Measurements from ENCODE around the gene CARTPT.

CARTPT gene

DNA sequence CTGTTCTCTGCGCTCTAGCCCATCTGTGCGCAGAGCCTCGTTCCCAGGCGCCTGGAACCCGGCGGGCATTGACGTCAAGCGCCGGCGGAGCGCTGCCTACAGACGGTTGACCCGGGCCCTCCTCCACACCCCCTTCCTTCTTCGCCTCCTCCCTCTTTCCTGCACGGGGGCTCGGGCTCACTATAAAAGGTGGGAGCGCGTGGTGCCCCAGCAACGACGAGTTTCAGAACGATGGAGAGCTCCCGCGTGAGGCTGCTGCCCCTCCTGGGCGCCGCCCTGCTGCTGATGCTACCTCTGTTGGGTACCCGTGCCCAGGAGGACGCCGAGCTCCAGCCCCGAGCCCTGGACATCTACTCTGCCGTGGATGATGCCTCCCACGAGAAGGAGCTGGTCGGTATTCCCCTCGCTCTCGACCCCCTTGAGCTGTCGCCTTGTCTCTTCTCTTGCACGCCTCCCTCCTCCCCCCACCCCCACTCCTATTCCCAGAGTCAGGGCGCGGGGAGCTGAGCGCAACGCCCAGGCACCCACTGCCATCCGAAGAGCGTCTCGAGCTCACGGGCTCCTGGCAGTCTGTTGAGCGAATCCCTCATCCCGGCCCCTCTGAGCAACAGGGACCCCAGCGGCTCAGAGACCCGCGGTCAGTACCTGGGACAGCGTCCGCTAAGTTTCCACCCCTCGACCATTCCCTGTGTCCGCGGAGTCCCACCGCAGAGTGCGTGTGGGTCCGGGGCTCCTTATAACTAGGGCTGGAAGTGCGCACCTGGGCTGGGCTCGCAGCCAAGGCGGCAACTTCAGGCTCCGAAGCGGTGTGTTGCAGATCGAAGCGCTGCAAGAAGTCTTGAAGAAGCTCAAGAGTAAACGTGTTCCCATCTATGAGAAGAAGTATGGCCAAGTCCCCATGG is at the start of gene CARTPT:
TSS of gene CARTPT (plus strand) at position 213 of the 902 bp plus-strand sequence. CDS start at position 232, 19 bp downstream.
- Mint-ChIP-seq H3K4me3 (no peak within 1 kb of the TSS), H3K27ac (no peak within 1 kb of the TSS), H3K36me3 (no peaks in the 10 kb centered on the region), H3K4me1 (ENCODE audit: low read depth) (peaks cover 3% of the 10 kb centered on the region), H3K27me3 (peaks cover 50% of the 10 kb centered on the region), H3K9me3 (ENCODE audit: low read depth) (no peaks in the 10 kb centered on the region)

DNA sequence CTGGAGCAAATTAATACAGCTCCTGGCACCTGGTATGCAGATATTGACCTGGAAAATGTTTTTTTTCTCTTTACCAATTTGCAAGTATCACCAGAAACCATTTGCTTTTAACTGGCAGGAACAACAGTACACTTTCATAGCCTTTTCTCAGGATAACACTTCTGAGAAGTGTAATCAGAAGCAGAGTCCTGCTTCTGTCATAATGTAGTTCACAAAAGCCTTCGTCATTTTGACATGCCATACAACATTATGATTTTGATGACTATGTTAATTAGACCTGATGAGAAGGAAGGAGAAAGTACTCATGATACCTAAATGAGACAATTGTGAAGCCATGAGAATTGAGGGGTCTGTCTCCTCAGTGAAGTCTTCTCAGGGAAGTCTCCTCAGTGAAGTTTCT is 41.1 kb upstream of the CARTPT start:
- Mint-ChIP-seq H3K9me3 (ENCODE audit: low read depth) (no peaks in the 10 kb centered on the region), H3K4me1 (ENCODE audit: low read depth) (no peaks in the 10 kb centered on the region), H3K27me3 (peaks cover 16% of the 10 kb centered on the region)

DNA sequence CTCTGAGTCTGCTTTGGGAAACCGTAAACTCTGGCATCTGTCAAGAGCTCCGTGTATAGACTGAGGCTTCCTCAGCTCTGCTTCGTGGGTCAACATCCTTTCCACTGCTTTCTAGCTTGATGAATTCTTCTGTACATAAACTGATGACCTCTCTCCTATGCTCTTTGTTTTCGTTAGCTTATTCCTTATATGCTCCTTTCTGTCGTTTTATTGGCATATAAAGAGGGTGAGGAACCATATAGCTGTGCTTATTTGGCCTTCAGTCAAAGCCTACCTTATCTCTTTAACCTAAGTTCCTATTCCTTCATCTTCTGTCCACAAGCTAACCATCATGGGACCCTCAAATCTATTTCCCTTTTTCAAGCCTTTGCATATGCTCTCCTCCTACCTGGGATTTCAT is 39.4 kb upstream of the CARTPT start:
- Mint-ChIP-seq H3K36me3 (no peaks in the 10 kb centered on the region), H3K9me3 (ENCODE audit: low read depth) (no peaks in the 10 kb centered on the region), H3K4me1 (ENCODE audit: low read depth) (no peaks in the 10 kb centered on the region), H3K4me3 (no peak overlapping the region), H3K27ac (no peak overlapping the region), H3K27me3 (peaks cover 13% of the 10 kb centered on the region)

More for the DNA sequence above, 41.1 kb upstream of the CARTPT start:
- Mint-ChIP-seq H3K36me3 (no peaks in the 10 kb centered on the region), H3K27ac (no peak overlapping the region), H3K4me3 (no peak overlapping the region)

DNA sequence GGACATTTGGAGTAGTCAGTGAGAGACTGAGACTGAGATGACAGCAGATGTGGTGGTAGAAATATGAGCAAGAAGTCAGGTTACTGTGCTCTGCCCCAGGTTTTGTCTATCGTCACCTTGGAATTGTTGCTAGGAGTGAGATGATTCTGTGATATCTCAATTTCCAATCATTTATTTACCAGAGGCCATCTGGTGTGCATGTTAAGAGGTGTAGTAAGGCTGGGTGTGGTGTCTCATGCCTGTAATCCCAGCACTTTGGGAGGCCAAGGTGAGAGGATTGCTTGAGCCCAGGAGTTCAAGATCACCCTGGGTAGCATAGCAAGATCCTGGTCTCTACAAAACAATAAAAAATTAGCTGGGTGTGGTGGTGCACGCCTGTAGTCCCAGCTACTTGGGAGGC is 38.6 kb upstream of the CARTPT start:
- H3K27ac Mint-ChIP-seq: no peak overlapping the region
- H3K36me3 Mint-ChIP-seq: peaks cover 7% of the 10 kb centered on the region
- peaks cover 20% of the 10 kb centered on the region for H3K27me3 Mint-ChIP-seq
- H3K4me3 Mint-ChIP-seq: no peak overlapping the region
- H3K4me1 Mint-ChIP-seq (ENCODE audit: low read depth): no peaks in the 10 kb centered on the region
- peaks cover 8% of the 10 kb centered on the region for H3K9me3 Mint-ChIP-seq (ENCODE audit: low read depth)

DNA sequence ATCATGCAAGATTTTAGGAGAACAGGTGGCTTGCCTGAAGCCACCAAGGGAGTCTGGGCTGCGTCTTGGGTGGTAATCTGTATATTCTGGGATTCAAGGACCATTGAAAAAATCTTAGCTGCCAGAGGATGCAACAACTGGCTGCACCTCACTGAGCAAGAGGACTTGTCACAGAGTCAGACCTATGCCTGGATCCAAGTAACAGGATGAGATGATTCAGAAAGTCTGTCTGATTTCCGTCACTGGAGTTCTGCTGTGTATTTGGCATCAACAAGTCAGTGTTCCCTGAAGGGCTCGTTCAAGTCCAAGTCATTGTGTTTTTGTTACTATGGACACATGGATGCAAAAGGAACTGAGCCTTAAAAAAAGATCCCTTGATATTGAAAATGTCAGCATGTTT is 37.8 kb upstream of the CARTPT start:
- Mint-ChIP-seq H3K4me3 (no peak overlapping the region), H3K4me1 (ENCODE audit: low read depth) (no peaks in the 10 kb centered on the region), H3K9me3 (ENCODE audit: low read depth) (peaks cover 15% of the 10 kb centered on the region), H3K27me3 (peaks cover 25% of the 10 kb centered on the region), H3K36me3 (peaks cover 12% of the 10 kb centered on the region), H3K27ac (no peak overlapping the region)

DNA sequence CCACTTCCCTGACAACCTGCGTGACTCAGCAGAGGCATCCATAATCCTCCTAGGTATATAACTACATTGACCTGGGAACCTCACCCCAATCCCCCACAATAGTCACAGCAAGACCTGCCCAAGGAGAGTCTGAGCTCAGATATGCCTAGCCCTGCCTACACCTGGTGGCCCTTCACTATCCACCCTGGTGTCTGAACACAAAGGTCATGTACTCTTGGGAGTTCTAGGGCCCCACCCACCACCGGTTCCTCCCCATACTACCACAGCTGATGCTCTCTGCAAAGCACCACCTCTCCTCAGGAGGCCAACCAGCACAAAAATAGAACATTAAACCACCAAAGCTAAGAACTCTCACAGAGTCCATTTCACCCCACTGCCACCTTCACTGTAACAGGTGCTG is 34.8 kb upstream of the CARTPT start:
- peaks cover 29% of the 10 kb centered on the region for H3K27me3 Mint-ChIP-seq
- H3K36me3 Mint-ChIP-seq: peaks cover 12% of the 10 kb centered on the region
- H3K9me3 Mint-ChIP-seq (ENCODE audit: low read depth): peaks cover 16% of the 10 kb centered on the region
- H3K4me3 Mint-ChIP-seq: no peak overlapping the region
- no peaks in the 10 kb centered on the region for H3K4me1 Mint-ChIP-seq (ENCODE audit: low read depth)
- no peak overlapping the region for H3K27ac Mint-ChIP-seq

DNA sequence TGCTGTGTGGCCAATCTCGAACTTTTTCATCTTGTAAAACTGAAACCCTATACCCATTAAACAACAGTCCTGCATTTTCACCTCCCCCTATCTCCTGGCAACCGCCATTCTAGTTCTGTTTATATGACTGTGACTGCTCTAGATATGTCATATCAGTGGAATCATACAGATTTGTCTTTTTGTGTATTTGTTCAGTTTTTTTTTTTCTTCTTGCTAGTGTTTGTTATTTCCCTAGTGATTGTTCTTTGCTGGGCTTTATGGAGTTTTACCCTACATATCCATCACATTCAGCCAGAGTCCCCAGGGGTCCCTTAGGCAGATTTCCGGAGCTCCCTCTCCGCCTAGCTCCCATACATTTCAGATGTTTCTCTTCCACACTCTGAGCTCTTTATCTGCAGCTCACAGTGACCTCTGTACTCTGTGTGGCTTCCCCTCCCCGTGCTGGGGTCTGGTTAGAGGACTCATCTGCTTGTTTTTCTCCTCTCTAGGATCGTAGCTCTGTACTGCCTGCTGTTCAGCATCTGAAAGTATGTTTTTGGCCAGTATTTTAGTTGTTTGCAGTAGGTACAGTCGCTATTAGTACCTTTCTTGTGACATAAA is 25.1 kb upstream of the CARTPT start:
- peaks cover 4% of the 10 kb centered on the region for H3K27me3 Mint-ChIP-seq
- no peak overlapping the region for H3K27ac Mint-ChIP-seq
- H3K36me3 Mint-ChIP-seq: no peaks in the 10 kb centered on the region
- peaks cover 3% of the 10 kb centered on the region for H3K9me3 Mint-ChIP-seq (ENCODE audit: low read depth)
- no peak overlapping the region for H3K4me3 Mint-ChIP-seq
- peaks cover 4% of the 10 kb centered on the region for H3K4me1 Mint-ChIP-seq (ENCODE audit: low read depth)

DNA sequence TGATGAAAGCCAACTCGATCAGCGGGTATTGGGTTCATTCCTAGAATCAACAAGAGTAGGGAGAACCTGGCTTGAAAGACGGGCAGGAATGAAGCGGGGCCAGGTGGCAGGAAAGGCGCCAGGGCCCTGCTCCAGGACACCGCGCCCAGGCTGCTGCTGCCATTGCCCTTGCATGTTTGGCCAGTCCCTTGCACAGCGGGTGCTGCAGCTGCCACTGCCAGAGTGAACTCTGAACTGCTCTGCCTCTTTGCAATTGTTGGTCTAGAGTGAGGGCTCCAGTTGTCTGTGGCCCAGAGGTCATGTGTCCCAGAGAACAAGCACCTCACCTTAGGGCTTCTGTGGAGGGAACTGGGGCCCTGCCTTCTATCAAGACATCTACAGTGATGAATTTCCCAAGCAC is 24.0 kb upstream of the CARTPT start:
- H3K27me3 Mint-ChIP-seq: peaks cover 4% of the 10 kb centered on the region

DNA sequence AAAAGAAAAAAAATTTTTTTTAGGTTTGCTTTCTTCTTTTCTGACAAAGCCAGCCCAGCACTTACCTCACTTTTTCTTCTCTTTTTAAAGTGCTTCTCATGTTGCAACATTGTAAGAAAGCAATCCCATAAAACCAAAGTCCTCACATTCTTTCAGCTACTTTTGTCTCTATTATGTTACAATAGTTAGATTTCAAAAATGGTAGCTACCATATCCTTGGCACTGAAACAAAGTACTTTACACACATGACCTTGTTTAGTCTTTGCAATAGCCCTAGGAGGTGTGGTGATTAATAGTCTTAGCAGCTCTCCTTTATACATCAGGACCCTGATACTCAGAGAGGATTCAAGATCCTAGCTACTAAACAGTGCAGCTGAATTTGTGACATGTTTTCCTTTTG is 23.5 kb upstream of the CARTPT start:
- Mint-ChIP-seq H3K9me3 (ENCODE audit: low read depth) (peaks cover 3% of the 10 kb centered on the region), H3K27ac (no peak overlapping the region), H3K27me3 (peaks cover 4% of the 10 kb centered on the region), H3K4me3 (no peak overlapping the region), H3K36me3 (peaks cover 2% of the 10 kb centered on the region), H3K4me1 (ENCODE audit: low read depth) (peaks cover 4% of the 10 kb centered on the region)

More for the DNA sequence above, 24.0 kb upstream of the CARTPT start:
- Mint-ChIP-seq H3K36me3 (peaks cover 2% of the 10 kb centered on the region), H3K27ac (no peak overlapping the region), H3K9me3 (ENCODE audit: low read depth) (peaks cover 3% of the 10 kb centered on the region), H3K4me3 (no peak overlapping the region), H3K4me1 (ENCODE audit: low read depth) (peaks cover 4% of the 10 kb centered on the region)

DNA sequence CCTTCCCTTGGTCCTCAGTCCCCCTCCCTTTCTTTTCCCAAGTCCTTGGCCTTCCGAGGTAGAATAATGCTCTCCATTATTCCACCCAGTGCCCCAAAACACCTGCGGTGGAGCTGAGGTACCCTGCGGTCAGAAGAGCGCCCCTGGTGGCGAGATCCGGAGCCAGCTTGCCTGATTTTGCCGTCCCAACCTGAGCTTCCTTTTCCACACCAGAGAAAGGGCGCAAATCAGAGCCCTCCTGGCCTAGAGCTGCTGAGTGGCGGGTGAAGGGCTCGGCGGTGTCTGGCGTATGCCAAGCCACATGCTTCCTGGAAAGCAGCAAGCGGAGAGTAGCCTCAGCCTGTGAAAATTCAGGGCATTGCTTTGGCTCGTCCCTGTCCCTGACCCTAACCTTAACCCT is 21.1 kb upstream of the CARTPT start:
- no peak overlapping the region for H3K27ac Mint-ChIP-seq
- peaks cover 2% of the 10 kb centered on the region for H3K36me3 Mint-ChIP-seq
- H3K4me1 Mint-ChIP-seq (ENCODE audit: low read depth): peaks cover 4% of the 10 kb centered on the region
- H3K4me3 Mint-ChIP-seq: no peak overlapping the region
- peaks cover 3% of the 10 kb centered on the region for H3K9me3 Mint-ChIP-seq (ENCODE audit: low read depth)
- H3K27me3 Mint-ChIP-seq: peaks cover 2% of the 10 kb centered on the region

DNA sequence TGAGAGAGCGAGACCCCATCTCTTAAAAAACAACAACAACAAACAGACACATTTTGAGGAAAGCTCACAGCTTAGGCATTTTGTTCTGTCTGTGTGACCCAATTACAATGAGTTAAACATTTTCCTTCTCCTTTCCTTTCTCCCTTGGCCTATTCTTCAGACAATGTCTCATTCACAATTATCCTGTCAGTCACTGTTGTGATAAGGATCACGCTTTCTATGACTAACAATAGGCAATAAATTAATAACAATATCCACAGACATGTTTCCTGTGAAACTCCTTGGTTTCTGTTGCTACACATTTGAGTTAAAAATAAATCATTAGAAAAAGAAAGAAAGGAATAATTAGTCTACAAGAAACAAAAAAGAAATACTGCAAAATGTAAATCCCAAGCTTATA is 19.8 kb upstream of the CARTPT start:
- peaks cover 6% of the 10 kb centered on the region for H3K27me3 Mint-ChIP-seq
- H3K27ac Mint-ChIP-seq: no peak overlapping the region
- H3K9me3 Mint-ChIP-seq (ENCODE audit: low read depth): peaks cover 3% of the 10 kb centered on the region

DNA sequence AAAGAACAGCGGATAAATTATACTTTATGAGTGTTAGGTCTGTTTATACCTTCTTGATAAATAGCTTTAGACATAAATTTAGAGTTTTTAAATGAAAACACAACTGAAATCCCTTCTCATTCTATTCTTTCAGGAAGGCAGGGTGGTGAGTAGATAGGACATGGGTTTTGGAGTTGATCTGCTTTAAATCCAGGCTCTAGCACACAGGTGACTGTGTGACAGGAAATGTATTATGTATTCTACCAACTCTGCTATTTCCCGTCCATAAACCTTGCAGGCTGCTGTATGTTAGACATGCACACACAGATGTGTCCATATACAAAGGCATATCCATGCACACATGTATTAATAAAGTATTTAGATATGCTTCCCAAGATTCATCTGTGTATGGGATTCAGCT is 19.3 kb upstream of the CARTPT start:
- Mint-ChIP-seq H3K27ac (no peak overlapping the region), H3K9me3 (ENCODE audit: low read depth) (peaks cover 3% of the 10 kb centered on the region), H3K4me1 (ENCODE audit: low read depth) (peaks cover 4% of the 10 kb centered on the region), H3K36me3 (peaks cover 2% of the 10 kb centered on the region), H3K4me3 (no peak overlapping the region), H3K27me3 (peaks cover 3% of the 10 kb centered on the region)

More for the DNA sequence above, 19.8 kb upstream of the CARTPT start:
- Mint-ChIP-seq H3K4me1 (ENCODE audit: low read depth) (peaks cover 4% of the 10 kb centered on the region), H3K4me3 (no peak overlapping the region), H3K36me3 (peaks cover 2% of the 10 kb centered on the region)

DNA sequence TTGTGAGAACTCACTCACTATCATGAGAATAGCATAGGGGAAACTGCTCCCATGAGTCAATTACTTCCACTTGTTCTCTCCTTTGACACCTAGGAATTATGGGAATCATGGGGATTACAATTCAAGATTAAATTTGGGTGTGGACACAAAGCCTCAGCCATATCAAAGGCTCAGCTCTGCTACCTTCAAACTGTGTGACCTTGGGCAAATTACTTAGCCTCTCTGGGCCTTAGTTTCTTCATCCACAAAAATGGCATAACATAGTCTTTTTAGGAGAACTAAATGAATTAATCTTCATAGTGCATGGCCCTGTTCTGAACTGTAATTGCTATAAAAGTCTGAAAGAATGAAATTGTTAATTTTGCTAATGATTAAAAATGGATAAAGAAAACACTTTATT is 18.3 kb upstream of the CARTPT start:
- Mint-ChIP-seq H3K4me1 (ENCODE audit: low read depth) (peaks cover 4% of the 10 kb centered on the region), H3K36me3 (peaks cover 2% of the 10 kb centered on the region), H3K27me3 (peaks cover 3% of the 10 kb centered on the region), H3K4me3 (no peak overlapping the region), H3K9me3 (ENCODE audit: low read depth) (peaks cover 3% of the 10 kb centered on the region), H3K27ac (no peak overlapping the region)

DNA sequence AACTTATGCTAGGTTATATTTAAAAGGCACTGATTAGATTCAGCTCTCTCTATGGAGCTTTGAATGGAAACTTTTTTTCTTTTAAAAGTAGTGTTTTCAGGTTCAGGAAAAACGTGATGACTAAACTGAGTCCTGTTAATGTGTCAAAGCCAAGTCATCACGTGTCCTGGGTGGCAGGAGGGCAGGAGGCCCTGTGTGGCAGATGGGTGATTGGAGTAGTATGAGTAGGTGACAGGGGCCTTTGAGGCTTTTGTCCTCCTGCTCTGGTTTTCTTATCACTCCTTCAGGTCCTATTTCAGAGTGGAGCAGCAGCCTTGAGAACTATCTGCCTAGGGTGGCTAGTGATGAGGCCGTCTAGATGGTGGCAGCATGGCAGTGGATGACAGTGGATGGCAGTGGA is 17.7 kb upstream of the CARTPT start:
- H3K27ac Mint-ChIP-seq: no peak overlapping the region
- H3K36me3 Mint-ChIP-seq: peaks cover 2% of the 10 kb centered on the region
- H3K9me3 Mint-ChIP-seq (ENCODE audit: low read depth): peaks cover 3% of the 10 kb centered on the region
- peaks cover 3% of the 10 kb centered on the region for H3K27me3 Mint-ChIP-seq
- H3K4me3 Mint-ChIP-seq: no peak overlapping the region
- H3K4me1 Mint-ChIP-seq (ENCODE audit: low read depth): peaks cover 4% of the 10 kb centered on the region

DNA sequence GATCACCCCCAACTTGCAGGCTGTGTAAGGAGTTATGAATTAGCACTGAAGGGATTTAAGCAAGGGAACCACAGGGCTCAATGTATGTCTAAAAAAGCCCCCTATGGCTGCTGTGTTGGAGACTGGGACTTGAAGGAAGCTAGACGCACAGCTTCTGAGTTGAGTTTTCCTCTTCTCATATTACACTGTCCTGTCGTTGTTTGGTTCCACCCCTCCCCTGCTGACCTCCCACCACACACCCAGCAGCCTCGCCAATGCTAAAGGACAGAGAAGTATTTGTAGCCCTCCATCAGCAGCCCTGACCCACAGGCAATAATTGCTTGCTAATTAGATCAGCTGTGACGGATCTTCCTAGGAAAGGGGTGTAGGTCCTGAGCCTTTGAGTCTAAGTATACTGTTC is 15.1 kb upstream of the CARTPT start:
- Mint-ChIP-seq H3K9me3 (ENCODE audit: low read depth) (no peaks in the 10 kb centered on the region), H3K27me3 (peaks cover 5% of the 10 kb centered on the region), H3K27ac (no peak overlapping the region), H3K4me3 (no peak overlapping the region), H3K4me1 (ENCODE audit: low read depth) (no peaks in the 10 kb centered on the region), H3K36me3 (peaks cover 2% of the 10 kb centered on the region)

All from activated naive CD8-positive, alpha-beta T cell (primary cell).